ENCODE measurements around the gene BST1. TPM values are rescaled to one million over a fixed set of nuclear protein-coding genes. Genes with fewer than 3 reads are reported as not detected.

BST1 gene
- total RNA-seq, 6 donors from 2014 or later, result 4.2 to 19.5 (median 11.1) TPM

GRCh38 chr4:15751153-15751552, 48.3 kb downstream of the BST1 start:
- Histone ChIP-seq H3K9me3 (no peaks in the 10 kb centered on the region), H3K36me3 (no peaks in the 10 kb centered on the region), H3K4me1 (peaks cover 0 to 14% (median 9%) of the 10 kb centered on the region in 4 donors), H3K27me3 (no peaks in the 10 kb centered on the region), H3K27ac (no peak overlapping the region), H3K4me3 (no peak overlapping the region)
- ATAC-seq (ENCODE audit: low FRiP score in 2 of 2), result no peak
- no peak for TF ChIP-seq POLR2AphosphoS5 (IDR thresholded peaks at IDR 0.05)
- no peak for TF ChIP-seq CTCF (IDR thresholded peaks at IDR 0.05)
- no peak for TF ChIP-seq EP300 (IDR thresholded peaks at IDR 0.05)
- TF ChIP-seq POLR2A (IDR thresholded peaks at IDR 0.05), result no peak
- no peak for DNase-seq
- WGBS, 2 donors, result 98 to 100% methylated on average over 2 of the region's 2 CpGs

GRCh38 chr4:15753081-15753480, 50.2 kb downstream of the BST1 start:
- WGBS, 2 donors, result 75 to 87% methylated on average over 6 of the region's 6 CpGs
- no peak overlapping the region for H3K27ac ChIP-seq
- no peak for TF ChIP-seq POLR2AphosphoS5 (IDR thresholded peaks at IDR 0.05)
- TF ChIP-seq EP300 (IDR thresholded peaks at IDR 0.05), result no peak
- no peak for TF ChIP-seq CTCF (IDR thresholded peaks at IDR 0.05)

GRCh38 chr4:15753786-15754185, 50.9 kb downstream of the BST1 start:
- Histone ChIP-seq H3K27ac (peak overlapping the region in 1 of 4 donors; percentile 13), H3K4me1 (peaks cover 5 to 14% (median 9%) of the 10 kb centered on the region in 4 donors), H3K36me3 (no peaks in the 10 kb centered on the region), H3K9me3 (no peaks in the 10 kb centered on the region), H3K27me3 (no peaks in the 10 kb centered on the region), H3K4me3 (no peak overlapping the region)
- ATAC-seq (ENCODE audit: low FRiP score in 2 of 2) (peak in 1 of 2 donors; percentile 56), DNase-seq (no peak)
- WGBS, 2 donors, result 22 to 45% methylated on average over 4 of the region's 4 CpGs
- TF ChIP-seq POLR2AphosphoS5 (IDR thresholded peaks at IDR 0.05) (peak in 1 of 2 donors; percentile 62), POLR2A (IDR thresholded peaks at IDR 0.05) (no peak)

More at GRCh38 chr4:15753081-15753480, 50.2 kb downstream of the BST1 start:
- Histone ChIP-seq H3K4me3 (no peak overlapping the region), H3K4me1 (peaks cover 5 to 14% (median 9%) of the 10 kb centered on the region in 4 donors), H3K36me3 (no peaks in the 10 kb centered on the region), H3K27me3 (no peaks in the 10 kb centered on the region), H3K9me3 (no peaks in the 10 kb centered on the region)
- ATAC-seq (ENCODE audit: low FRiP score in 2 of 2) (no peak), DNase-seq (no peak)

GRCh38 chr4:15754323-15754722, 51.5 kb downstream of the BST1 start:
- peak in 1 of 2 donors; percentile 45 for ATAC-seq (ENCODE audit: low FRiP score in 2 of 2)
- H3K27me3 ChIP-seq, result no peaks in the 10 kb centered on the region
- no peak overlapping the region for H3K4me3 ChIP-seq
- no peak for TF ChIP-seq EP300 (IDR thresholded peaks at IDR 0.05)
- no peak for TF ChIP-seq POLR2AphosphoS5 (IDR thresholded peaks at IDR 0.05)
- TF ChIP-seq CTCF (IDR thresholded peaks at IDR 0.05), result no peak
- no peak for TF ChIP-seq POLR2A (IDR thresholded peaks at IDR 0.05)
- DNase-seq, result no peak
- peak overlapping the region in 1 of 4 donors; percentile 13 for H3K27ac ChIP-seq
- H3K9me3 ChIP-seq, result no peaks in the 10 kb centered on the region
- H3K4me1 ChIP-seq, result peaks cover 5 to 14% (median 9%) of the 10 kb centered on the region in 4 donors
- H3K36me3 ChIP-seq, result no peaks in the 10 kb centered on the region
- WGBS, 2 donors, result 21 to 28% methylated on average over 4 of the region's 4 CpGs

- H3K27me3 ChIP-seq, result no peaks in the 10 kb centered on the region
- TF ChIP-seq POLR2A (IDR thresholded peaks at IDR 0.05), result no peak
- TF ChIP-seq POLR2AphosphoS5 (IDR thresholded peaks at IDR 0.05), result no peak
- TF ChIP-seq CTCF (IDR thresholded peaks at IDR 0.05), result no peak
- no peak for TF ChIP-seq EP300 (IDR thresholded peaks at IDR 0.05)
- no peak overlapping the region for H3K4me3 ChIP-seq
- no peaks in the 10 kb centered on the region for H3K9me3 ChIP-seq
- peaks cover 5 to 14% (median 9%) of the 10 kb centered on the region in 4 donors for H3K4me1 ChIP-seq
- 72 to 82% methylated on average over 4 of the region's 4 CpGs for WGBS, 2 donors
- DNase-seq (no peak), ATAC-seq (ENCODE audit: low FRiP score in 2 of 2) (no peak)
- no peak overlapping the region for H3K27ac ChIP-seq
- H3K36me3 ChIP-seq, result no peaks in the 10 kb centered on the region
Measured at GRCh38 chr4:15755321-15756155, 52.7 kb downstream of the BST1 start.

Data from upper lobe of left lung (tissue), 6 donors.